H4 (cell line): ENCODE data around the gene GGT7. TPM values are rescaled to one million over a fixed set of nuclear protein-coding genes. Genes with fewer than 3 reads are reported as not detected.
"Not testable (repeated sequence)": the region's sequence is repeated elsewhere in the genome, so short reads cannot be mapped to it uniquely, and the experiment has no call there.

ENCODE experiments used
- DNase-seq: peaks from one replicate; pipeline ENCODE4 v3.0.0-alpha.2; 2015; ENCODE audit warnings: low spot score
- total RNA-seq: library from RNA; depleted of rRNA; stranded (reverse); fragments of >200 nt; shearing (Covaris generic); gene quantifications from 2 replicates; pipeline ENCODE4 v1.2.3, GENCODE V29; 2014; rRNA removed

GGT7 gene
- 0.76 and 0.99 TPM in 2 replicates for total RNA-seq

- peak; percentile 55 for DNase-seq
Observed at GRCh38 chr20:34872622-34873224, at the start of gene GGT7. Gene GGT7, minus strand, starts transcription at chr20:34872856. Its CDS starts 41 bp downstream, at chr20:34872815.

- no peak for DNase-seq
Observed at GRCh38 chr20:34921436-34921835, 48.8 kb upstream of the GGT7 start.

GRCh38 chr20:34920055-34920454, 47.4 kb upstream of the GGT7 start:
- no peak for DNase-seq

- DNase-seq: no peak
Observed at GRCh38 chr20:34916774-34917354, 44.2 kb upstream of the GGT7 start.

- DNase-seq: no peak
Observed at GRCh38 chr20:34915749-34916455, 43.2 kb upstream of the GGT7 start.

GRCh38 chr20:34915131-34915530, 42.5 kb upstream of the GGT7 start:
- no peak for DNase-seq

- DNase-seq: peak; percentile 93
Observed at GRCh38 chr20:34907616-34908469, 35.2 kb upstream of the GGT7 start.

GRCh38 chr20:34904202-34904621, 31.6 kb upstream of the GGT7 start:
- DNase-seq: no peak

- not testable (repeated sequence) for DNase-seq
Observed at GRCh38 chr20:34898731-34899130, 26.1 kb upstream of the GGT7 start.

- not testable (repeated sequence) for DNase-seq
Observed at GRCh38 chr20:34898129-34898528, 25.5 kb upstream of the GGT7 start.

GRCh38 chr20:34896086-34896621, 23.5 kb upstream of the GGT7 start:
- no peak for DNase-seq

- no peak for DNase-seq
Observed at GRCh38 chr20:34895465-34895864, 22.8 kb upstream of the GGT7 start.

- DNase-seq: no peak
Observed at GRCh38 chr20:34894723-34895122, 22.1 kb upstream of the GGT7 start.

GRCh38 chr20:34892671-34893070, 20.0 kb upstream of the GGT7 start:
- no peak for DNase-seq

- no peak for DNase-seq
Observed at GRCh38 chr20:34891166-34892062, 18.8 kb upstream of the GGT7 start.

- DNase-seq: no peak
Observed at GRCh38 chr20:34888468-34888867, 15.8 kb upstream of the GGT7 start.

- DNase-seq: no peak
Observed at GRCh38 chr20:34887023-34887422, 14.4 kb upstream of the GGT7 start.

- no peak for DNase-seq
Observed at GRCh38 chr20:34886122-34886521, 13.5 kb upstream of the GGT7 start.

GRCh38 chr20:34884260-34884659, 11.6 kb upstream of the GGT7 start:
- DNase-seq: no peak

- no peak for DNase-seq
Observed at GRCh38 chr20:34883809-34884208, 11.2 kb upstream of the GGT7 start.
